ENCODE results near the gene CCL3.

GRCh38 chr17:36127911-36128310 lies 38.0 kb upstream of the CCL3 start:
- no peak for TF ChIP-seq CTCF (IDR thresholded peaks at IDR 0.05)
- no peak for TF ChIP-seq POLR2A (IDR thresholded peaks at IDR 0.05)

Data from Peyer's patch (tissue), 4 donors.